H1 (cell line): ENCODE results near the gene CCDC71L. TPM values are rescaled to one million over a fixed set of nuclear protein-coding genes. Genes with fewer than 3 reads are reported as not detected.
A peak's percentile ranks its signal among the peaks of the same experiment; 100 is the strongest.

Experiments used
- CBX5 ChIP-seq: fragments of 300-800, 300-1000 bp; sonication (generic); IDR thresholded peaks from 2 replicates; pipeline ENCODE4 v1.7.1; 2016; ENCODE audit warnings: antibody characterized with exemption, low read length, low read depth
- CHD1 ChIP-seq: IDR thresholded peaks from 2 replicates; pipeline ENCODE4 v1.6.1; 2012; ENCODE audit warnings: low read depth, low read length, improper control_type of control experiment
- CHD7 ChIP-seq: fragments of 300-600 bp; sonication (generic); IDR thresholded peaks from 2 replicates; pipeline ENCODE4 v1.7.1; 2012; ENCODE audit warnings: low read length, moderate library complexity, mild to moderate bottlenecking, inconsistent platforms; ENCODE audit not compliant: insufficient replicate concordance
- CTBP2 ChIP-seq: IDR thresholded peaks from 2 replicates; pipeline ENCODE4 v1.7.0; 2011; ENCODE audit warnings: borderline replicate concordance, mild to moderate bottlenecking, moderate library complexity, mixed read lengths, low read length; ENCODE audit not compliant: insufficient read depth, insufficient read length
- GTF2F1 ChIP-seq: IDR thresholded peaks from 2 replicates; pipeline ENCODE4 v1.6.1; 2012; ENCODE audit warnings: low read depth, low read length, improper control_type of control experiment, borderline replicate concordance
- HDAC2 ChIP-seq, 2 experiments: fragments of 300-600 bp in 1 of 2; sonication (generic) in 1 of 2; IDR thresholded peaks; 2 replicates each; pipeline ENCODE4 v1.6.1; 2011 to 2012; ENCODE audit warnings: low read depth in 2 of 2, low read length in 2 of 2, mild to moderate bottlenecking in 2 of 2, moderate library complexity in 2 of 2, borderline replicate concordance in 1 of 2, inconsistent platforms in 1 of 2
- KDM1A ChIP-seq: fragments of 200-600, 300-600 bp; sonication (generic); IDR thresholded peaks from 2 replicates; pipeline ENCODE4 v1.7.1; 2016; ENCODE audit warnings: mild to moderate bottlenecking, low read length, borderline replicate concordance
- KDM4A ChIP-seq: IDR thresholded peaks from one replicate; pipeline ENCODE4 v1.7.1; 2012; ENCODE audit warnings: low read depth, mild to moderate bottlenecking, moderate library complexity, low read length, inconsistent platforms; ENCODE audit not compliant: severe bottlenecking
- SRF ChIP-seq: IDR thresholded peaks from 2 replicates; pipeline ENCODE4 v1.6.1; 2011; ENCODE audit warnings: mild to moderate bottlenecking, low read depth, low read length, moderate library complexity
- polyA plus RNA-seq, 7 experiments: library from polyadenylated mRNA; depleted of rRNA in 3 of 7; stranded (reverse) in 5 of 7; unstranded in 2 of 7; fragments of >200 nt in 5 of 7; fragments of 200-250 nt in 2 of 7; gene quantifications; 1 replicate in 5 of 7; 2 replicates in 1 of 7; 4 replicates in 1 of 7; pipeline versions ENCODE4 v1.2.1 to v1.2.3, GENCODE V29; 2011 to 2013; ENCODE audit warnings: missing spikeins in 2 of 7, mixed read lengths in 2 of 7
- total RNA-seq: library from RNA; stranded (reverse); fragmentation: NEBNext Ultra II Directional; extraction: Animal tissue kit (Norgen Biotek cat#: 25700); gene quantifications from 2 replicates; pipeline ENCODE4 v1.2.1, GENCODE V29; 2021

CCDC71L gene
- total and polyA plus RNA-seq, 2 of the 8 experiments (the other 6 are each of a cell fraction or from before 2014, with no cell fraction given): 12.5 to 16.7 TPM

DNA sequence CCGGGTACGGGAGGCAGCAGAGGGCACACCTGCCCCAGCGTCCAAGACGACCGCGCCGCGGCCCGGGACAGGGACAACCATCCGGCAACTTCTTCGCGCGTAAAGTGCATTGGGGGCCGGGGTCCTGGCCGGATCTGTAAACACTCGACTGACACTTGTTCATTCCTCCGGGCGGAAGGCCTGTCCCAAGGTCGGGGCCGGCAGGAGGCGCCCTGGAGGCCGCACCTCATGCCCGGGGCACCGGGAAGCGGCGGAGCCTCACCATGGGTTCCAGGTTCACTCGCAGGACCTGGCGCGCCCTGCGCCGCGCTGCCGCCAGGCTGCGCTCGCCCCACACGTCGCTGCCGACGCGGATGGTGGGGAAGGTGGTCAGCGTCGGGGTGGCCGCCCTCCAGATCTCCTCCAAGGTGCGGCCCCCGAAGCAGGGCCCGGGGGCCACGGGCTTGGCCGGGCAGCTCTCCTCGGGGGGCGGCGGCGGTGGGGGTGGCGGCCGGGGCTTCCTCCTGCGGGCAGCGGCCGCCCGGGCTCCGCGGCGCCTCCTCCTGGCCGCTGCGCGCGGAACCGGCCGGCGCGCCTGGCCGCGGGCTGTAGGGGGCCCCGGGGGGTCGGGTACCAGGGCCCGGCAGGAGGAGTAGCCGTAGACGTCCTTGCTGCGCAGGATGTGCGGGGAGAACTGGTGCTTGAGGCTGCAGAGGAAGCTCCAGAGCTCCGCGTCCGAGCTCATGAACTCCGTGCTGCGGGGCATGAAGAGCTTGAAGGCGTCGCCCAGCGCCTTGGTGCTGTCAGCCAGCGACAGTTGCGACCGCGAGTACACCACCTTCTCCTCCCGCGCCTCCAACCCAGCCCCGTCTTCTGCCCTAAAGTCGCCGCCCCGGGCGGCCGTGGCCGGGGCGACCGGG lies 746 bp downstream of the CCDC71L start (continued):
- TF ChIP-seq CTBP2 (peak; percentile 82), CHD7 (no peak), CHD1 (no peak), CBX5 (no peak), HDAC2 (IDR thresholded peaks at IDR 0.05; ENCODE audit: borderline replicate concordance in 1 of 2, low read depth in 2 of 2, low read length in 2 of 2) (peak in 1 of 2 experiments; percentile 33; a peak in 1 of 4 replicates), KDM1A (no peak), SRF (no peak), GTF2F1 (peak; percentile 29; the same call in 1 of the 2 replicates), KDM4A (peak; percentile 17)
